ENCODE measurements around the gene ZSCAN22.
"Not testable (repeated sequence)": the region's sequence is repeated elsewhere in the genome, so short reads cannot be mapped to it uniquely, and the experiment has no call there.

Gene ZSCAN22

DNA sequence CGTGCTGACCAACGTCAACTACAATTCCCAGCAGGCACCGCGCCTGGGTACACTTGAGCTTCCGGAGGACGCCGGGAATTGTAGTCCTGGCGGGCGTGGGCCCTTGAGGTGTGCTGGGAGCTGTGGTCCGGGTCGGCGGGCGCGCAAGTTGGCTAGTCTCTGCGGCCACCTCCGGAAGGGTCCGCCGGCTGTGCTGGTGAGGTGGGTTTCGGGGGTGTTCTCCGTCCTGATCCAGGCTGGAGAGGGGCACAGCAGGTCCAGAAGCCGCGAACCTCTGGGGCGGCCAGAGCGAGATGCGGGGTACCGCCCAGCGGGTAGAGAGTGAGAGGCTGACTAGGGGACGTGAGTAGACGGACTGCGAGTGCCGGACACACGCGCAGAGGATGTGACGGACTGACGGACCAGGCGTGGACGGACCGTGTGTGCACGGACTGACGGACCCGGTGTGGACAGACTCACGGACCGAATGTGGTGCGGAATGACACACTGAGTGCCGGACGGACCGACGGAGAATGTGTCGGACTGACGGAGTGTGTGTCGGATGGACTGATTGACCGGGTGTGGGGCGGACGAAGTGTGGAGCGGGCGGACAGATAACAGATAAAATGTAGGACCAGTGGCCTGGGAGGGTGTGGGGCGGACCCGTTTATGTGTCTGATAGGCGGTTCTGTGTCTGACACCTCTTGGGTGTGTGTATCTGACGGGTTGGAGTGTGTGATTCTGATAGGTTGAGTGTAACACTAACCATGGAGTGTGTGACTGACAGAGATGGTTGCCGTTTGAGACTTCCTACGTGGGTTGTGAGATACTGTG lies at the start of gene ZSCAN22:
TSS of gene ZSCAN22 (plus strand) at position 81 of the 813 bp plus-strand sequence. CDS start 7,809 bp downstream, outside the sequence.
- peak; percentile 70 for DNase-seq (ENCODE audit: low read depth)

DNA sequence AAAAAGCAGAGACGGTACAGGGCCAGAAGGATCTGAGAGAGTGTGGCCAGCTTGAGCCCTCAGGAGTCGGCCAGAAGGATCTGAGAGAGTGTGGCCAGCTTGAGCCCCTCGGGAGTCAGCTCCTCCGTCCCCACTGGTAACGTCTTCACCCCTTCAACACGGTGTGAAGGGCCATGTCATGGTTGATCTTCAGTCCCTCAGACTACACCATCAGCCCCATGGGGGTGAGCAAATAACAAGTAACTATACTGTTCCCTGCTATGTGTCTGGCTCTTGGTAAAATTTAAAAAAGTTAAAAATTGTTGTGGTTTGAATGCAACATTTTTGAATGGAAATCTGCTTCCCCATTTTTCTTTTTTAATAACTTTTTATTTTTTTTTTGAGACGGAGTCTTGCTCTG lies 49.6 kb upstream of the ZSCAN22 start:
- no peak for DNase-seq (ENCODE audit: low read depth)

DNA sequence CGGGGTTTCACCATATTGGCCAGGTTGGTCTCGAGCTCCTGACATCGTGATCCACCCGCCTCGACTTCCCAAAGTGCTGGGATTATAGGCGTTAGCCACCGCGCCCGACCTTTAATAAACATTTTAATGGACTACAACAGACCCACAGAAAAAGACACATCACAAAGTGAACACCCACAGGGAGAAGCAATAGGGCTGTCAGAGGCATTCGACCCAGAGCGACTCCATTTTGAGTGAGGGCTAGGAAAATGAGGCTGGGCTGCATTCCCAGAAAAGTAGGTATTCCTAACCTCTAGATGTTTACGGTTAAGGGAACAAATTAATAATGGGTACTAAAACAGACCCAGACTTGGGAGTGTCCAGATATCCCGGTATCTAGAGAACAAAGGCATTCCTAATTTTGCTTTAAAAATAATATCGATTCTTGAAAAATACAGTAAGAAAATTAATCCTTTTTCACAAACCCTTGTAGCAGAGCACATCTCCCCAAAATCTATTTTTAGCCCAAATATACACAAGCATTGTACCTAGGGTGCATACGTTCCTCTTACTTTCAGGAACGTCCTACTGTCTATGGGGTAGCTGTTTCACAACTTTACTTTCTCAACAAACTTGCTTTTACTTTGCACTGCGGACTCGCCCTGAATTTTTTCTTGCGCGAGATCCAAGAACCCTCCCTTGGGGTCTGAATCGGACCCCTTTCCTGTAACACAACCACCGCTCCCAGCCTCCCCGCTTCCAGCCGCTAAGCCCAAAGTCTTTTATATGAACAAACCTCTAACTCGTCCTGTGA lies 48.9 kb upstream of the ZSCAN22 start:
- no peak for DNase-seq (ENCODE audit: low read depth)

DNA sequence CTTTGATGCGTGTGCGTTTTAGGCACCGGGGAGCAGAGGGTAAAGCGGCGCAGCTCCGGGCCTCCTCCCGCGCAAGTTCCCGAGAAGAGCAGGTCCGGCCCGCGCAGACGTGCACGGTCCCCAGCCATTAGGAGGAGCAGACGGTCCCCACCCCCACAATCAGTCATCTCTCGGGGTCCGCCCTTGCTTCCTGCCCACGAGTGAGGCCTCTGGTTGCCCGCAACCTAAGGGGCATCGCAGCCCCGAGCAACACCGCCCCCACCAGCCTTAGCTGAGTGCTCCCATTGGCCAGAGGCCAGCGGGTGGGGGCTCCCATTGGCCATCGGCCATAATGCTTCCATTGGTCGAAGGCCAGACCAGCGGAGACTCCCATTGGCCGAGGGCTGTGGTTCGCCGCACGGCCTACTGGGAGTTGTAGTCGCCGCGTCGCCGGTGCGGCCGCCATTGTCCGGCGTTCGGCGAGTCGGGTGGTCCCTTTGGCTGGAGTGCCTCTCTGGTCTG lies 48.2 kb upstream of the ZSCAN22 start, which contains the start of gene ZNF8:
TSS of gene ZNF8 (plus strand) at position 415 of the 501 bp plus-strand sequence. CDS start 127 bp downstream, outside the sequence.
- DNase-seq (ENCODE audit: low read depth): peak; percentile 89

DNA sequence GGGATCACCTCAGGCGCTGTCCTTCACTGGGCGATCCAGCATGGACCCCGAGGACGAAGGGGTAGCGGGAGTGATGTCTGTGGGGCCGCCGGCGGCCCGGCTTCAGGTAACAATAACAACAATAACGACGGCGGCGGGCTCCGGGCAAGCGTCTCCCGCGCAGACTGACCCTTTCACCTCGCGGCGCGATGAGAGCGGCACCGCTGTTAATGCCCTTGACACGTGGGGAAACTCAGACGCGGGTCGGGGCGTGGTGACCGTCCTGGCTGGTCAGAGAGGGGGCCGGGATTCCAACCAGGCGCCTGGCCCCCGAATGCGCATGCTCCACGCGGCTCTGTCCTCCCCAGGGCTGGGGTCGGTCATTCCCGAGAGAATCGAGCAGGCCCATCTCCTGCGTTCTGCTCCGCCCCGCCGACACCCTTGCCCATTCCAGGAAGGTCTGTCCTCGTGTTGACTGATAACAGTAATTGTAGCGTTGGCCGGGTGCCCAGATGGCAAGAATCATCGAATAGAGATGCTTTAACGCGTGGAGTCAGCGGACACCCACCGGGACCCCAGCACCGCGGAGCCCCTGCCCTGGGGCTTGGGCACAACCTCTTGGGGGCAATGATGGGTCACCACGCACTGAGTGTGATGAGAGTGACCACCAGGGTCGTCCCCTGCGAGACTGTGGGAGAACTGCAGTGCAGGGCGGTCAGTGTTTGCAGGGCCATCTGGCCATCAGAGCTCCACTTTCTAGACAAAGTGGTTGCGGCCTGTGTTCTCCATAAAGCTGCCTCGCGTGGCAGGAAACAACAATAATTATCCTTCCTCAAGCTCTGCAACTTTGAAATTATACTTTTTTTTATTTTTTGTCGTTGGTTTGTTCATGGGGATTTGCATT lies 47.5 kb upstream of the ZSCAN22 start:
- DNase-seq (ENCODE audit: low read depth): peak; percentile 28

DNA sequence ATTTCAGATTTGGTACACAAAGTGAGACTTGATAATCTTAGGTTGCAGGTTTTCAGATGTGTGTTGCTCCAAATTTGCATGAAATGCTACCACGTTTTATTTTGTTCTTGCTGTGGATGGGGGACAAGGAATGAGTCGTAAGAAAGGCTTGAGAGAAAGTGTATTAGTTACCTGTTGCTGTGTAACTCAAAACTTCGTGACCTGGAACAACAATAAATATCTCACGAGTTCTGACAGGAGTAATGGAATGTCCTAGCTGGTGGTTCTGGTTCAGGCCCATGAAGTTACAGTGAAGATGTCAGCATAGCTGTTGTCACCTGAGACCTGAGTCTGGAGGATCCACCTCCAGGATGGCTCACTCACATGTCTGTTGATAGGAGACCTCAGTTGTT lies 46.9 kb upstream of the ZSCAN22 start:
- no peak for DNase-seq (ENCODE audit: low read depth)

DNA sequence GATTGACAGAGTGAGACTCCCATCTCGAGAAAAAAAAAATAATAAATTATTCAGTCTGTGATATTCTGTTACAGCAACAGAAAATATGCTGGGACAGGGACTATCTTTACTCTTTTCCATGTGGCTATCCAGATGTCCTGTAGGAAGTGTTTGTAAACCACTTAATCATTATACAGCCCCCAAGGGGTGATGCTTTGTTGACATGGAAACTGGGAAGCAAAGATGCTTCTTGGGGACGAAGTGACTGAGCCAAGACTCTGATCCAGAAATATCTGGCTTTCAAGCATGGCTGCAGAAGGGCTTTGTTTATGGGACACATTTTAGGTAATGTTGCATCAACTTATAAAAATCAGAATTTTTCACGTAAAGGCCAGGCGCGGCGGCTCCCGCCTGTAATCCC lies 42.6 kb upstream of the ZSCAN22 start:
- DNase-seq (ENCODE audit: low read depth): no peak

DNA sequence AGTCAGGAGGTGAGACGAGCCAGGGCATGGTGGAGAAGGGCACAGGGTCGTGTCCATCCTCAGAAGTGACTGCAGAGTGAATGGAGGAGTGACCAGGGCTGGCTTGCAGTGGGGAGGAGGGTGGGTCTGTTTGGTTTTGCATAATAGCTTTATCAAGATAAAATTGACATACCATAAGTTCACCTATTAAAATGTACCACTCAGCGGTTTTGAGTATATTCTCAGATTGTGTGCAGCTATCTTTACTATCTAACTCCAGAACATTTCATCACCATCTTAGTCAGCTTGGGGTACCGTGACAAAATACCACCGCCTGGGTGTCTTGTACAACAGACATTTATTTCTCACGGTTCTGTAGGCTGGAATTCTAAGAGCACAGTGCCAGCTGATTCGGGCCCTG lies 34.9 kb upstream of the ZSCAN22 start:
- no peak for DNase-seq (ENCODE audit: low read depth)

DNA sequence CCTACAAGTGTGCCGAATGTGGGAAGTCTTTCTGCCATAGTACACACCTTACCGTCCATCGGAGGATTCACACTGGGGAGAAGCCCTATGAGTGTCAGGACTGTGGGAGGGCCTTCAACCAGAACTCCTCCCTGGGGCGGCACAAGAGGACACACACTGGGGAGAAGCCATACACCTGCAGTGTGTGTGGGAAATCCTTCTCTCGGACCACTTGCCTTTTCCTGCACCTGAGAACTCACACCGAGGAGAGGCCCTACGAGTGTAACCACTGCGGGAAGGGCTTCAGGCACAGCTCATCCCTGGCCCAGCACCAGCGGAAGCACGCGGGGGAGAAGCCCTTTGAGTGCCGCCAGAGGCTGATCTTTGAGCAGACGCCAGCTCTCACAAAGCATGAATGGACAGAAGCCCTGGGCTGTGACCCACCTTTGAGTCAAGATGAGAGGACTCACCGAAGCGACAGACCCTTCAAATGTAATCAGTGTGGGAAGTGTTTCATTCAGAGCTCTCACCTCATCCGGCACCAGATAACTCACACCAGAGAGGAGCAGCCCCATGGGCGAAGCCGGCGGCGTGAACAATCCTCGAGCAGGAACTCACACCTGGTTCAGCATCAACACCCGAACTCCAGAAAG lies 31.9 kb upstream of the ZSCAN22 start:
- DNase-seq (ENCODE audit: low read depth): no peak

DNA sequence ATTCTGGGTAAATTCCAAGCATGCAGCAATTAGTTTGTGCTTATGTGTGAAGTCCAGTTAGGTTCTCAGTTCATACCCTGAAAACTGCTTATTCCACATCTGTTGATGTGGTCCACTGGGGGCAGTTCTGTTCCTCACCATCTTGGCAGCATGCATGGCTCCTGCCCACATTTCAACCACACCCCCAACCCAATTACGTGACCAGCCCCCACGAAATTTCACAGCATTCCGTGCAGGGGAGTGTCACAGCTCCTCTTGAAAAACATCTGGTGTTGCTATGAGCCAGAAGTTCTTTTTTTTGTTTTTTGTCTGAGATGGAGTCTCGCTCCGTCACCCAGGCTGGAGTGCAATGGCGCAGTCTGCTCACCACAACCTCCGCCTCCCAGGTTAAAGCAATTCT lies 30.7 kb upstream of the ZSCAN22 start:
- no peak for DNase-seq (ENCODE audit: low read depth)

DNA sequence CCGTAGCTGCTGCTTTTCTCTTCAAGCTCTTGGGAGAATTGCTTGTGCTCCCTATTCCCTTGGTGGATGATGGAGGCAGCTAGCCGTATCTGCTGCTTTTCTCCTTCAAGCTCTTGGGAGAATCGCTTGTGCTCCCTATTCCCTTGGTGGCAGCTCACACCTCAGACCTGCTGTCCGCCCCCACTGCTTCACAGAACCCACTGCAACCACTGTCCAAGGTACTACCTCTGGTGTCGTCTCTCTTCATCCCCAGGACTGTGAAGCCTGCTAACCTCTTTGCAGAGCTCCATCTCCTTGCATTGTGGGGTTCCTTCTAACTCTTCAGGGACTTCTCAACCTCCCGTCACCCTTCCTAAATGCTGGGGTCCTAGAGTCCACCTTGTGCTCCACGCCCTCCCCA lies 26.2 kb upstream of the ZSCAN22 start:
- DNase-seq (ENCODE audit: low read depth): no peak

DNA sequence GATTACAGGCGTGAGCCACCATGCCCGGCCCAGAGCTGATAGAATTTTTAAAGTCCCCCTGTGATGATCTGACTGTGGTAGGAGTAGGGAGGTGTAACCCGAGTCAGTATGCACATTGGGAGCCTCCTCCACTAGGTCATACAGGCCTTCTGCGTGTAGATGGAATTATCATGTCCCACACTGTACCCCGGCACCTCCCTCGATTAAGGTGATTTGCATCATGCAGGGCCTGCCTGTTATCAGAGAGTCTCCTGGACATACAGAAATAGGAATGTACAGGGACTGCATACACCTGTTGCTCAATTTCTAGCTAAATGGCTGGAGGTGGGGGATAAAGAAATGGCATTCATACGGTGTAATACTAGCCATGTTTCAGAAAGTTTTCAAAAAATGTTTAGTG lies 22.5 kb upstream of the ZSCAN22 start:
- DNase-seq (ENCODE audit: low read depth): no peak

DNA sequence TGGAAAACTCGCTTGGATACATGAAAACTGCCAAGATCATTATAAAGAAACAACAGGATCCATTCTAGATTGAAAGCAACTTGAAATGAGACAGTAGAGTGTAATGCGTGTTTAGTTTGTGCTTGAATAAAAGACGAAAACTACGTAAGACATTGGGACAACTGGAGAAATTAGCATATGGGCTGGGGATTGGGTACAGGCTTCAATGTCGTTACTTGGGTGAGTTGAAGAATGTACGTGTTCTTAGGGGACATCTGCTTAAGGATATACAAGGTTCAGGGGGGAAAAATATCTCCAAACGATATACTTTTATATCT lies 22.1 kb upstream of the ZSCAN22 start:
- DNase-seq (ENCODE audit: low read depth): no peak

DNA sequence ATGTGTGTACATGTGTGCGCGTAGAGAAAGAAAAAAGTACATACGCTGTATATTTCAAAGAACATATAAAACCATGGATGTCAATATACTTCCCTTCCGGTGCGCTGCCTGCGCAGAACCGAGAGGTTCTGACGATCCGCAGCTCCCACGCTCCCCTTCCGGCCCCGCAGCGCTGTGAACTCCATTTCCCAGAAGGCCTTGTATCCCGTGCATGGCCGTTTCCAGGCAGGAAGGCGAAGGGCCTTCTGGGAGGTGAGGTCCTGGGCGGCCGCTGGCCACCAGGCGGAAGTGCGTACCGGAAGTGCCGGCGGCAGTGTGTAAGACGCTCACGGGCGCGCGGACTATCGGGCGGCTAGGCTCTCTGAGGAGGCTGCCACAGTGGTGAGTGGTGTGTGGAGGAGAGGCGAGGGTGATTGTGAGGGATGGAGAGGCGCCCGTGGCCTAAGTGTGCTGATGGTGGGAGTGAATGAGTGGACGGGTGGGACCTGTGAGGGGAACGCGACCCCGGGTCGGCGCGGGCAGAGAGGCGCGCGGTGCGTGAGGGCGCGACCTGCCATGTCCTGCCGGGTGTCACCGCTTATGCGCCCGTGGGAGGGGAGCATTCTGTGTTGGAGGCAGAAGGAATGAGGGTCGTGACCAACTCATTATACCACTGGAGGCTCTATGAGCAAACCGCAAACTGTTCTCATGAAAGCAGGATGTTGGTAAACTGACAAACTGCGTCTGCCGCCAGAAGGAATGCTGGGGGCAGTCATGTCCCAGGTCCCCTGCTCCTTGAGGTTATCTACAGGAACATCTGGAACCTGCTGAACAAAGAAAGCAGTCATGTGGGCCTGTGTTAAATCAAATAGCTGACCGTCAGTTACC lies 21.5 kb upstream of the ZSCAN22 start, which contains the start of gene ERVK3-1:
TSS of gene ERVK3-1 (plus strand) at position 313 of the 867 bp plus-strand sequence. CDS start 6,792 bp downstream, outside the sequence.
- DNase-seq (ENCODE audit: low read depth): peak; percentile 76

DNA sequence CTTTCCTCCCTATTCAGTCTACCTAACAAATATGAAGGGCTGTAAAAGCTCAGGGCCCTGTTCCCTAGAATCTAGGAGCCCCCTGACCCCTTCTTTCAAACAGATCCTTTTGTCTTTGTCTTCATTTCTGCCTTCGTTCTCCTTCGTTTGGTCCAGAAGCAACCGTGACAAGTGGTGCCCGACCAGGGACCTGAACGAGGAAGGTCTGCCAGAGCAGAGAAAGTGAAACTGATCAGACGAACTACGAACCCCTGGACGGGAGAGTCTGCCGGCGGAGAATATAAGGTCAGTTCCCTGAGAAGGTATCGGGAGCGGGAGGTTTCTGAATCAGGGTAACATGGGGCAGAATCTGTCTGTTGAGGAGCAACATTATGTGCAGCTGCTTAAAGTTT lies 20.9 kb upstream of the ZSCAN22 start:
- no peak for DNase-seq (ENCODE audit: low read depth)

DNA sequence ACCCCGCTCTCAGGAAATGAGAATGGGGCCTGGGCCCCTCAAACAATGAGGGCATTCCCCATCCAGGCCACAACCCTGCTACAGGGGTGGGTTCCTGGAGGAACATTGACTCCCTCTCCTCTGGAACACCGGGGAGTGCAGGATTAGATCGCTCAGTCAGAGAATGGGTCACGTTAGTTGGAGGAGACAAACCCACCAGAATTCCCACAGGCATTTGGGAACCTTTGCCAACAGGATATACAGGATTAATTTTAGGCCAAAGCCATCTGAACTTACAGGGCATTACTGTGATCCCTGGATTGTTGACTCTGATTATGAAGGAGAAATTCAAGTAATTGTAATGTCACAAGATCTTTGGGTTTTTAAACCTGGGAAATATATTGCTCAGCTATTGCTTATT lies 19.1 kb upstream of the ZSCAN22 start:
- no peak for DNase-seq (ENCODE audit: low read depth)

DNA sequence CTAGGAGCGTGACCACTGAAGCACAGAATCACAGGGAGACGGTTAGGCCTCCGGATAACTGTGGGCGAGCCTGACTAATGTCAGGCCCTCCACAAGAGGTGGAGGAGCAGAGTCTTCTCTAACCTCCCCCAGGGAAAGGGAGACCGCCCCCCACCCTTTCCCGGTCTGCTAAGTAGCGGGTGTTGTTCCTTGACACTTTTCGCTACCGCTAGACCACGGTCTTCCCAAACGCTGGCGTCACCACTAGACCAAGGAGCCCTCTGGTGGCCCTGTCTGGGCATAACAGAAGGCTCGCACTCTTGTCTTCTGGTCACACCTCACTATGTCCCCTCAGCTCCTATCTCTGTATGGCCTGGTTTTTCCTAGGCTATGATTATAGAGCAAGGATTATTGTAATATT lies 16.1 kb upstream of the ZSCAN22 start:
- DNase-seq (ENCODE audit: low read depth): not testable (repeated sequence)

DNA sequence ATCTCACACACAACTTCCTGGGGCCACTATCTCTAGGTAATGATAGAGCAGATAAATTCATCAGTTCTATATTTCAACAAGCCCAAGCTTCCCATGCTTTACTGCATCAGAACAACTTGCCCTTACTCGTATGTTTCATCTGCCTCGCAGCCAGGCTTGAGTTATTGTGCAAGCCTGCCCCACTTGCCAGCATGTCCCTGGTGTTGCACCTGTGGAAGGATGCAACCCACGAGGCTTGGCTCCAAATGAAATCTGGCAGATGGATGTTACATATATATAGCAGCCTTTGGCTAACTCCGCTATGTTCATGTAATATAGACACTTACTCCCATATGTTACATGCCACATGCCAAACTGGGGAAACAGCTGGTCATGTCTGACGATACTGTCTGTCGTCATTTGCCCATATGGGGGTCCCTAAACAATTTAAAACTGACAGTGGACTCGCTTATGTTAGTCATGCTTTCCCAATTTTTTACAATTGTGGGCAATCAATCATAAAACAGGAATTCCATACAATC lies 15.4 kb upstream of the ZSCAN22 start:
- no peak for DNase-seq (ENCODE audit: low read depth)

DNA sequence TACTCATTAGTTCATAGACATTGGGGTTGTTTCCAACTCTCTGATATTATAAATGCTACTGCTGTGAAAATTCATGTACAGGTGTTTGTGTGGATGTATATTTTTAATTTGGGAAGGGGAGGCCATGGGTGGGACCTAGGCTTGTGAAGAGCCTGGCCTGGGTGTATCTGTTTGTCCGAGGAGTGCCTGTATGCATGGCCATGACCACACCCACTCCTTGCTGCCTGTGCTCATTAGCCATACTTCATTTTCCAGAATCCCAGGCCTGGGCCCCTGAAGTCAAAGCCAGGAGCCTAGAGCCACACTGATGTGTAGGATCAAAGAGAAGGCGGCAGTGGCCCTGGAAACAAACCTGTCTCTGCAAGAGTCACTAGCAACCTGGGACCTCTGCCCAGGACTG lies 11.2 kb upstream of the ZSCAN22 start:
- no peak for DNase-seq (ENCODE audit: low read depth)

DNA sequence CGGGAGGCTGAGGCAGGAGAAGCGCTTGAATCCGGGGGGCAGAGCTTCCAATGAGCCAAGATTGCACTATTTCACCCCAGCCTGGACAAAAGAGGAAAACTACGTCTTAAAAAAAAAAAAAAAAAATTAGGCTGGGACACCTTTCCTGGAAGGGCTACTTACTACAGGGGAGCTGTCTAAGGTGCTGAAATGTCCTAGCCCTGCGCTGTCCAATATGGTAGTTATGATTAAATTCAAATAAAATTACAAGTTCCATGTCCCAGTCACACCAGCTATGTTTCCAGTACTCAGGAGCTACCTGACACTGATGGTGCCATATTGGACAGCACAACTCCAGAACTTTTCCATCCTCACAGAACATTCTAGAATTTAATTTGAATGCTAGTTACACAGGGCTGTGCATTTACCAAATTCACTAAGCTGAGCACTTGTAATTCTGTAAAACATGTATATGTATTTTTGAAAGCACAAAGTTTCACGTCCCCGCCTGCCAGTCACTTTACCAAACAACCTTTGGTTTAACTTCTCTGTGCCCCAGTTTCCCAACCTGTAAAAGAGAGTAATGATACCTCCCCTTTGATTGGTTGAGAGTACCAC lies 9.2 kb upstream of the ZSCAN22 start:
- no peak for DNase-seq (ENCODE audit: low read depth)
